Upper lobe of right lung (tissue), 1 donor: Measurements from ENCODE around the gene CSF2RB. TPM values are rescaled to one million over a fixed set of nuclear protein-coding genes. Genes with fewer than 3 reads are reported as not detected.

ENCODE experiments used
- ATAC-seq: fragments of 200-7000 bp; cut with Tn5 transposase; one replicate; pipeline ENCODE4 v1.9.1; 2020; ENCODE audit warnings: mild to moderate bottlenecking, moderate library complexity
- DNase-seq: peaks from one replicate; pipeline ENCODE4 v3.0.0-alpha.2; 2020
- H3K27ac ChIP-seq: fragments of 200-600 bp; one replicate; pipeline ENCODE4 v1.8.0; 2022
- H3K27me3 ChIP-seq: fragments of 200-600 bp; one replicate; pipeline ENCODE4 v1.8.0; 2022; ENCODE audit warnings: mild to moderate bottlenecking
- H3K36me3 ChIP-seq: fragments of 200-600 bp; one replicate; pipeline ENCODE4 v1.8.0; 2022
- H3K4me1 ChIP-seq: fragments of 200-600 bp; one replicate; pipeline ENCODE4 v1.8.0; 2022
- H3K4me3 ChIP-seq: fragments of 200-600 bp; one replicate; pipeline ENCODE4 v1.8.0; 2022; ENCODE audit warnings: mild to moderate bottlenecking
- H3K9me3 ChIP-seq: fragments of 200-600 bp; one replicate; pipeline ENCODE4 v1.8.0; 2022
- CTCF ChIP-seq: fragments of 200-600 bp; IDR thresholded peaks from one replicate; pipeline ENCODE4 v1.8.0; 2022; ENCODE audit warnings: antibody characterized with exemption
- intact Hi-C: fragments of 100-400 bp; cut with DNase I; formaldehyde crosslinking; loops from one replicate; pipeline ENCODE4 v1.11.0; 2022
- long read RNA-seq: library from polyadenylated mRNA; unstranded; transcript quantifications from one replicate; pipeline ENCODE4 v2.0.0, GENCODE V29; 2021
- total RNA-seq: library from RNA; stranded (reverse); fragmentation: NEBNext Ultra II Directional; extraction: Animal tissue kit (Norgen Biotek cat#: 25700); gene quantifications from one replicate; pipeline ENCODE4 v1.2.1, GENCODE V29; 2021
- donor health status: DM: no; HTN: yes; CAD: no; lungs with severe emphysema.

Gene CSF2RB
- 27.2 TPM for total RNA-seq
- long read RNA-seq, full-length matches to known transcripts: 9 of 127 reads
- long read RNA-seq, partial matches to known transcripts: 108 of 127 reads
- long read RNA-seq, other reads (novel, unspliced or antisense): 10 of 127 reads

- intact Hi-C loops: no loop called here
- no peaks in the 10 kb centered on the region for H3K9me3 ChIP-seq
- no peaks in the 10 kb centered on the region for H3K27me3 ChIP-seq
- ATAC-seq (peak; percentile 95), DNase-seq (peak; percentile 80)
- H3K36me3 ChIP-seq: no peaks in the 10 kb centered on the region
- H3K4me1 ChIP-seq: peaks cover 10% of the 10 kb centered on the region
- H3K4me3 ChIP-seq: peak within 1 kb of the TSS; percentile 50
- TF ChIP-seq CTCF: no peak
- peak within 1 kb of the TSS; percentile 73 for H3K27ac ChIP-seq
These were observed at the start of gene CSF2RB for GRCh38 chr22:36913427-36914389. CSF2RB (plus strand) TSS chr22:36913628; CDS start chr22:36922208, 8,580 bp downstream.

GRCh38 chr22:36863979-36864378 lies 49.4 kb upstream of the CSF2RB start:
- no peak for DNase-seq
- H3K27me3 ChIP-seq: no peaks in the 10 kb centered on the region
- no peaks in the 10 kb centered on the region for H3K9me3 ChIP-seq
- intact Hi-C loops: no loop called here
- no peak for TF ChIP-seq CTCF
- no peak overlapping the region for H3K4me3 ChIP-seq
- no peak overlapping the region for H3K27ac ChIP-seq
- H3K36me3 ChIP-seq: no peaks in the 10 kb centered on the region
- H3K4me1 ChIP-seq: peaks cover 10% of the 10 kb centered on the region
- ATAC-seq: no peak

GRCh38 chr22:36864454-36865215 lies 48.8 kb upstream of the CSF2RB start:
- TF ChIP-seq CTCF: no peak
- H3K9me3 ChIP-seq: no peaks in the 10 kb centered on the region
- ATAC-seq (no peak), DNase-seq (peak; percentile 57)
- no peak overlapping the region for H3K4me3 ChIP-seq
- intact Hi-C loops: no loop called here
- H3K4me1 ChIP-seq: peaks cover 10% of the 10 kb centered on the region
- no peaks in the 10 kb centered on the region for H3K27me3 ChIP-seq
- H3K36me3 ChIP-seq: no peaks in the 10 kb centered on the region
- H3K27ac ChIP-seq: no peak overlapping the region

- peaks cover 7% of the 10 kb centered on the region for H3K4me1 ChIP-seq
- H3K27me3 ChIP-seq: no peaks in the 10 kb centered on the region
- no peak for TF ChIP-seq CTCF
- ATAC-seq: no peak
- H3K9me3 ChIP-seq: no peaks in the 10 kb centered on the region
- intact Hi-C loops: no loop called here
- H3K27ac ChIP-seq: no peak overlapping the region
- H3K4me3 ChIP-seq: no peak overlapping the region
- no peaks in the 10 kb centered on the region for H3K36me3 ChIP-seq
- peak; percentile 64 for DNase-seq
These were observed 48.1 kb upstream of the CSF2RB start for GRCh38 chr22:36865346-36865745.

- DNase-seq: no peak
- intact Hi-C loops: no loop called here
- Histone ChIP-seq H3K4me1 (peaks cover under 1% of the 10 kb centered on the region), H3K27ac (no peak overlapping the region), H3K9me3 (no peaks in the 10 kb centered on the region), H3K27me3 (no peaks in the 10 kb centered on the region), H3K4me3 (no peak overlapping the region), H3K36me3 (no peaks in the 10 kb centered on the region)
- TF ChIP-seq CTCF: no peak
- ATAC-seq: no peak
These were observed 45.7 kb upstream of the CSF2RB start for GRCh38 chr22:36867695-36868094.
